ENCODE measurements around the gene CDC42BPB. TPM values are rescaled to one million over a fixed set of nuclear protein-coding genes. Genes with fewer than 3 reads are reported as not detected.

The CDC42BPB gene, protein sequence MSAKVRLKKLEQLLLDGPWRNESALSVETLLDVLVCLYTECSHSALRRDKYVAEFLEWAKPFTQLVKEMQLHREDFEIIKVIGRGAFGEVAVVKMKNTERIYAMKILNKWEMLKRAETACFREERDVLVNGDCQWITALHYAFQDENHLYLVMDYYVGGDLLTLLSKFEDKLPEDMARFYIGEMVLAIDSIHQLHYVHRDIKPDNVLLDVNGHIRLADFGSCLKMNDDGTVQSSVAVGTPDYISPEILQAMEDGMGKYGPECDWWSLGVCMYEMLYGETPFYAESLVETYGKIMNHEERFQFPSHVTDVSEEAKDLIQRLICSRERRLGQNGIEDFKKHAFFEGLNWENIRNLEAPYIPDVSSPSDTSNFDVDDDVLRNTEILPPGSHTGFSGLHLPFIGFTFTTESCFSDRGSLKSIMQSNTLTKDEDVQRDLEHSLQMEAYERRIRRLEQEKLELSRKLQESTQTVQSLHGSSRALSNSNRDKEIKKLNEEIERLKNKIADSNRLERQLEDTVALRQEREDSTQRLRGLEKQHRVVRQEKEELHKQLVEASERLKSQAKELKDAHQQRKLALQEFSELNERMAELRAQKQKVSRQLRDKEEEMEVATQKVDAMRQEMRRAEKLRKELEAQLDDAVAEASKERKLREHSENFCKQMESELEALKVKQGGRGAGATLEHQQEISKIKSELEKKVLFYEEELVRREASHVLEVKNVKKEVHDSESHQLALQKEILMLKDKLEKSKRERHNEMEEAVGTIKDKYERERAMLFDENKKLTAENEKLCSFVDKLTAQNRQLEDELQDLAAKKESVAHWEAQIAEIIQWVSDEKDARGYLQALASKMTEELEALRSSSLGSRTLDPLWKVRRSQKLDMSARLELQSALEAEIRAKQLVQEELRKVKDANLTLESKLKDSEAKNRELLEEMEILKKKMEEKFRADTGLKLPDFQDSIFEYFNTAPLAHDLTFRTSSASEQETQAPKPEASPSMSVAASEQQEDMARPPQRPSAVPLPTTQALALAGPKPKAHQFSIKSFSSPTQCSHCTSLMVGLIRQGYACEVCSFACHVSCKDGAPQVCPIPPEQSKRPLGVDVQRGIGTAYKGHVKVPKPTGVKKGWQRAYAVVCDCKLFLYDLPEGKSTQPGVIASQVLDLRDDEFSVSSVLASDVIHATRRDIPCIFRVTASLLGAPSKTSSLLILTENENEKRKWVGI (N-terminal part only)
- total RNA-seq, result 14.1 TPM

DNA sequence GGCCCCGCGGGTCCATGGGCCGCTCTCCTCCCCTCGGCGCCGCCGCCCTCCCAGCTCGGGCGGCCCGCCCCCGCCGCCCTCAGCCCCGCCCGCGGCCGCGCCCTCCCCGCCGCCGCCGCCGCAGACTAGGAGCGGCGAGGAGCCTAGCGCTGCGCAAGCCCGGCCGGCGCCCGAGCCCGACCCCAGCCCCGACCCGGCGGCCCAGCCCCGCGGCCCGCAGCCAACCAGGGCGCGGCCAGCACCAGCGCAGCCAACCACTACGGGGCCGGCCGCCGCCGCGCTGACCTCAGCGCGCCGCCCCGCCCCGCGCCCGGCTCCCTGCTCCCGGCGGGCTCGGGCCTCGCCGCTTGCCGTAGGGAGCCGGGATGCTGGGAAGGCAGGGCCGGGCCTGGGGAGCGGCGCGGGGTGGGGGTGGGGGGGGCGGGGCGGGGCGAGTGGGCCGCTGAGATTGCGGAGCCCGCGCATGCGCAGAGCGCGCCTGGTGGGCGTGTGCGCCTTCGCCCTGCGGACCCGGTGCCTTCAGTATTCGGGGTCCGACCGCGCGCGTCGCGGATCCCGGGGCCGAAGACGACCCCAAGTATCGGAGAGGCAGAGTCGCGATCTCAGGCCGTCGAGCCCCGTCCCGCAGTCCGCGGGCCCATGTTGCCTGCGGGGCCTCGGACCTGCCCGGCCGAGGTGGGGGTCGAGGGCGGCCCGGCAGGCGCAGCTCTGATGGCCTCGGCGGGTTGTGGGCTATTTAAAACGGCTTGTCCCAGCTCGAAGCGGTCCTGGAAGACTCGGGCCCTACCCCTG is at the start of gene CDC42BPB:
TSS of gene CDC42BPB (minus strand) at position 178 of the 792 bp plus-strand sequence. CDS start 376 bp downstream, outside the sequence.
- Histone ChIP-seq H3K27me3 (ENCODE audit: insufficient read depth, low read length) (peaks cover 34% of the 10 kb centered on the region), H3K9me3 (ENCODE audit: low read depth, low read length) (no peaks in the 10 kb centered on the region), H3K4me3 (ENCODE audit: low read length) (peak within 1 kb of the TSS; percentile 39), H3K4me1 (ENCODE audit: insufficient read depth, low read length) (peaks cover 7% of the 10 kb centered on the region)

GRCh38 chr14:103105580-103106150 is 48.3 kb upstream of the CDC42BPB start:
- Histone ChIP-seq H3K4me3 (ENCODE audit: low read length) (no peak overlapping the region), H3K4me1 (ENCODE audit: insufficient read depth, low read length) (peaks cover 31% of the 10 kb centered on the region), H3K9me3 (ENCODE audit: low read depth, low read length) (no peaks in the 10 kb centered on the region), H3K27me3 (ENCODE audit: insufficient read depth, low read length) (peaks cover 34% of the 10 kb centered on the region)

GRCh38 chr14:103104654-103105452 is 47.5 kb upstream of the CDC42BPB start:
- H3K9me3 ChIP-seq (ENCODE audit: low read depth, low read length), result no peaks in the 10 kb centered on the region
- no peak overlapping the region for H3K4me3 ChIP-seq (ENCODE audit: low read length)
- peaks cover 29% of the 10 kb centered on the region for H3K4me1 ChIP-seq (ENCODE audit: insufficient read depth, low read length)
- peaks cover 34% of the 10 kb centered on the region for H3K27me3 ChIP-seq (ENCODE audit: insufficient read depth, low read length)

DNA sequence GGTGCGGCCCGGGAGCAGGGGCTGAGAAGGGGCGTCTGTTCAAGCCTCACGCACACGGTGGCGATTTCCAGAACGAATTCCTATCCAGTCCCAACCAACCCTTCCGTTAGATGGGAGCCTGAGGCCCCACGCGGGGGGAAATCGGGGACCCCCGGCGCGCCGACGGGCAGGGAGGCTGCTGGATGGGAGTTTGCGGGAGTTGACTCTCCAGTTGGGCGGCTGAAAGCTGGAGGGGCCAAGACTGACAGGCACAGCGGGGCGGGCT is 47.0 kb upstream of the CDC42BPB start:
- Histone ChIP-seq H3K27me3 (ENCODE audit: insufficient read depth, low read length) (peaks cover 34% of the 10 kb centered on the region), H3K9me3 (ENCODE audit: low read depth, low read length) (no peaks in the 10 kb centered on the region), H3K4me3 (ENCODE audit: low read length) (no peak overlapping the region), H3K4me1 (ENCODE audit: insufficient read depth, low read length) (peaks cover 29% of the 10 kb centered on the region)

DNA sequence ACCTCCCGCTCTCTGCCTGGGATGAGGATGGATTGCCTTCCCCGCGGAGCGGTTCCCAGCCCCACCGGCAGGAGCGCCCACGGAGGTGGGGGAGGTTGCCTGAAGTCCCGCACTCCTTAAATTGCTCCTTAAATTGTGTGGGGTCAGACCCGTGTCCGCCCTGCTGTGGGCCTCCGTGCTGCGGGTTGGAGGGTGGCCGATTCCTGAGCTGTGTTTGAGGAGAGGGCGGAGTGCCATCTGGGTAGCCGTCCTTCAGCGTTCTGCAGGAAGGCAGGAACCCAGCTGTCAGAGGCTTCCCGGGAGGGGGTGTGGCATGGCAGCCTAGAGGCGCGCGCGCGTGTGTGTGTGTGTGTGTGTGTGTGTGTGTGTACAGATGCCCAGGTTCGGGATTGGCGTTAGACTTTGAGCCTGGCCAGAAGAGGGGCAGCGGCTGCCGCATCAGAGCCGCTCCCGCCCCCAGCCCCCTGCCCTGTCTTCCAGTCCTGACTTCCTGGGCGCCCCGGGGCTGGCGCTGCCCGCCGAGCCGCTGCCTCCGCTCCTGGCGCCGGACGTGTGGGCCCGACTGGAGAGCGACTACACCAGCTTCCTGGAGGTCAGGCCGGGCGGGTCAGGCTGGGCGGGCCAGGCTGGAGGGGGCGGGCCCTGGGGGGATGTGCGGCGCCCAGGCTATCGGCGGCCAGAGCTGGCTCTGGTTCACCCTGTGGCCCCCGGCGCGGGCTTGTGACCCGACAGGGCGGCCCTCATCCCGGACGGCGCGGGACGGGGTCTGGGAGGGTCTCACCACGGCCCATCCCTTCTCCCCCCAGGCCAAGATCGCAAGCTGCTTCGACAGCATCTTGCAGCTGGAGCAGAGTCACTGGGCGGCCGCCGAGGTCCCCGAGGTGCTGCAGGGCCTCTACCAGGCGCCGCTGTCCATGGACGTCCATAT is 46.4 kb upstream of the CDC42BPB start:
- H3K9me3 ChIP-seq (ENCODE audit: low read depth, low read length), result no peaks in the 10 kb centered on the region
- no peak overlapping the region for H3K4me3 ChIP-seq (ENCODE audit: low read length)
- H3K27me3 ChIP-seq (ENCODE audit: insufficient read depth, low read length), result peaks cover 34% of the 10 kb centered on the region
- peaks cover 28% of the 10 kb centered on the region for H3K4me1 ChIP-seq (ENCODE audit: insufficient read depth, low read length)

GRCh38 chr14:103102689-103103260 is 45.4 kb upstream of the CDC42BPB start:
- Histone ChIP-seq H3K4me3 (ENCODE audit: low read length) (no peak overlapping the region), H3K27me3 (ENCODE audit: insufficient read depth, low read length) (peaks cover 34% of the 10 kb centered on the region), H3K9me3 (ENCODE audit: low read depth, low read length) (no peaks in the 10 kb centered on the region), H3K4me1 (ENCODE audit: insufficient read depth, low read length) (peaks cover 24% of the 10 kb centered on the region)

DNA sequence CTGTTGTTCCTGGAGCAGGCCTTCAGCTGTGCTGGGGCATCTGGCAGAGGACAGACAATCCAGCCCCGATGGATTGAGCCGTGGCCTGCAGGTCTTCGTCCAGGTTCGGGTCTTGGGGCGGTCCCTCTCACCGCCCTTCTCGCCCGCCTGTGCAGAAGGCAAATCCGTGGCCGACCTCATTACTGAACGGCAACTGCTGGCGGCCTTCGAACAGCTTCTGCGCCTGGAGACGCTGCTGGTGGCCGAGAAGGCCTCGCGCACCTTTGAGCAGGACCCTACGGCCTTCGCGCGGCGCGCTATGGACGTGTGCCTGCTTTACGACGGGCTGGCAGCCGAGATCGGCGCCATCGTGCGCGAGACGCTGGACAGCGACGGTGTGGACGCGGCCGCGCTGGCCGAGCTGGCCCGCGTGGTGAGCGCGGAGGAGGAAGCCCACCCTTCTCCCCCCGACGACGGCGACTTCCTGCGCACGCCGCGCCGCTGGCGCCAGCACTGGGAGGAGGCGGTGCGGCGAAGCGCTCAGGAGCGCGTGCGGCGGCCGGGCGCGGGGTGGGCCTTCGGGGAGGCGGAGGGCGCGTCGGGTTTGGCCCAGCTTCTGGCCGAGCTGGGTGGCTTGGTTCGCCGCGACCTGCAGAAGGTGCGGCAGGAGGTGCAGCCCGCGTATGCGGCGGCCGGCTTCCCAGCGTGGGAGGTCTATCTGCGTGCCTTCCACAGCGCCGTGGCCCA is 44.8 kb upstream of the CDC42BPB start:
- Histone ChIP-seq H3K4me1 (ENCODE audit: insufficient read depth, low read length) (peaks cover 24% of the 10 kb centered on the region), H3K9me3 (ENCODE audit: low read depth, low read length) (no peaks in the 10 kb centered on the region), H3K27me3 (ENCODE audit: insufficient read depth, low read length) (peaks cover 34% of the 10 kb centered on the region), H3K4me3 (ENCODE audit: low read length) (no peak overlapping the region)

GRCh38 chr14:103101257-103101962 is 44.1 kb upstream of the CDC42BPB start:
- Histone ChIP-seq H3K27me3 (ENCODE audit: insufficient read depth, low read length) (peaks cover 34% of the 10 kb centered on the region), H3K4me1 (ENCODE audit: insufficient read depth, low read length) (peaks cover 24% of the 10 kb centered on the region), H3K4me3 (ENCODE audit: low read length) (no peak overlapping the region), H3K9me3 (ENCODE audit: low read depth, low read length) (no peaks in the 10 kb centered on the region)

GRCh38 chr14:103100281-103101121 is 43.2 kb upstream of the CDC42BPB start:
- peaks cover 34% of the 10 kb centered on the region for H3K27me3 ChIP-seq (ENCODE audit: insufficient read depth, low read length)

DNA sequence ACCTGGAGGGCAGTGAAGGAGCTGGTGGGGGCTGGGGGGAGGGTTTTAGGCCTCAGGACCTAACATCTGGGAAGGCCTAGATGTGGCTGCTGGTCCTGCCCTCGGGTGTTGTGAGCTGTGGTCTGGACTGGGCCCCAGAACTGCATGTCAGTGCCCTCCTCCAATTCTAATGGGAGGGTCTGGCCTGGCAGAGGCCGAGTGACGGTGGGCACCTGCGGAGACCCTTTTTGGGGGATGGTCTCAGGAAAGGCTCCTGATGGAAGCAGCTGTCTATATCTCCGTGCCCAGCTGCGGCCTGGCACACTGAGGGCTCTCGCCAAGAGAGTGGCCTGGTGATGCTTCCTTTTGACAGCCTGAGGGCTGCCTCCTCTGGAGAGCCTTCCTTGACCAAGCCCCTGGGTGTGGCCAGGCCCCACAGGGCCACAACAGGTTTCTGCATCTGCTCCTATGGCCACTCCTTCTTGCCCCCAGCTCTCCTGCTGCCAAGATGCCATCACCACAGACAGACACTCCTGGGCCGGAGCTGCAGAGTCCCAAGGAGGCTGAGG is 42.5 kb upstream of the CDC42BPB start:
- Histone ChIP-seq H3K4me3 (ENCODE audit: low read length) (no peak overlapping the region), H3K27me3 (ENCODE audit: insufficient read depth, low read length) (peaks cover 33% of the 10 kb centered on the region), H3K4me1 (ENCODE audit: insufficient read depth, low read length) (peaks cover 13% of the 10 kb centered on the region), H3K9me3 (ENCODE audit: low read depth, low read length) (no peaks in the 10 kb centered on the region)

More at GRCh38 chr14:103100281-103101121, 43.2 kb upstream of the CDC42BPB start:
- Histone ChIP-seq H3K4me3 (ENCODE audit: low read length) (no peak overlapping the region), H3K4me1 (ENCODE audit: insufficient read depth, low read length) (peaks cover 19% of the 10 kb centered on the region), H3K9me3 (ENCODE audit: low read depth, low read length) (no peaks in the 10 kb centered on the region)

Data from mononuclear cell (primary cell).